Tibial nerve (tissue), 3 donors: ENCODE measurements around the gene EREG.

Experiments
- POLR2A ChIP-seq, 2 donors: fragments of 450-650 bp; IDR thresholded peaks; one replicate each; pipeline ENCODE4 v1.6.1; 2017; ENCODE audit warnings: antibody characterized with exemption in 2 of 2, mild to moderate bottlenecking in 2 of 2, moderate library complexity in 2 of 2
- TF ChIP-seq, protein P1 (sequence below), 5 experiments: fragments of 200-600 bp in 3 of 5; fragments of 450-650 bp in 2 of 5; sonication (generic) in 3 of 5; IDR thresholded peaks; one replicate each; pipeline ENCODE4 v1.5.1; 2016 to 2019; ENCODE audit warnings: antibody characterized with exemption in 5 of 5, mild to moderate bottlenecking in 3 of 5, moderate library complexity in 2 of 5

- TF ChIP-seq POLR2A (IDR thresholded peaks at IDR 0.05): no peak
- TF ChIP-seq, protein P1, sequence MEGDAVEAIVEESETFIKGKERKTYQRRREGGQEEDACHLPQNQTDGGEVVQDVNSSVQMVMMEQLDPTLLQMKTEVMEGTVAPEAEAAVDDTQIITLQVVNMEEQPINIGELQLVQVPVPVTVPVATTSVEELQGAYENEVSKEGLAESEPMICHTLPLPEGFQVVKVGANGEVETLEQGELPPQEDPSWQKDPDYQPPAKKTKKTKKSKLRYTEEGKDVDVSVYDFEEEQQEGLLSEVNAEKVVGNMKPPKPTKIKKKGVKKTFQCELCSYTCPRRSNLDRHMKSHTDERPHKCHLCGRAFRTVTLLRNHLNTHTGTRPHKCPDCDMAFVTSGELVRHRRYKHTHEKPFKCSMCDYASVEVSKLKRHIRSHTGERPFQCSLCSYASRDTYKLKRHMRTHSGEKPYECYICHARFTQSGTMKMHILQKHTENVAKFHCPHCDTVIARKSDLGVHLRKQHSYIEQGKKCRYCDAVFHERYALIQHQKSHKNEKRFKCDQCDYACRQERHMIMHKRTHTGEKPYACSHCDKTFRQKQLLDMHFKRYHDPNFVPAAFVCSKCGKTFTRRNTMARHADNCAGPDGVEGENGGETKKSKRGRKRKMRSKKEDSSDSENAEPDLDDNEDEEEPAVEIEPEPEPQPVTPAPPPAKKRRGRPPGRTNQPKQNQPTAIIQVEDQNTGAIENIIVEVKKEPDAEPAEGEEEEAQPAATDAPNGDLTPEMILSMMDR (IDR thresholded peaks at IDR 0.05): no peak
Observed at GRCh38 chr4:74412225-74412624, 47.3 kb downstream of the EREG start.
